ENCODE results near the gene HS6ST3.

DNA sequence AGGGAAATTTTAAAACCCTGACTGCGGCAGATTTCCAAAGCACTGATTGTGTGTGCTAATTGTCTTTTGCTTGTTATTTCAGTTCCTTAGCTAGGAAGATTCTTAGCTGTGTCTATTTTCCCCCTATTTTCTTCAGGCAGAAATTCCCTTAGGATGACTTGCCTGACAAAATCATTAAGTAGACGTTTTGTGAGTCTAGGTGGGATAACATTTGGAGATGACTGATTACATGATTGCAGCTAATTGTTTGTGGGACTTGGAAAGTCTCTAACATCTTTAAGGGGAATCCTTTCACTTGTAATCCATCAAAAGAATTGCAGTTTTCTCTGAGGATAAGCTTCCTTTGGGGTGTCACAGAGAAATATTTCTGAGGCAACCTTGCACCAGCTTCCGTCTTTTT lies 676.4 kb downstream of the HS6ST3 start:
- TF ChIP-seq POLR2A (IDR thresholded peaks at IDR 0.05; ENCODE audit: low read depth, low read length): no peak
- no peak for TF ChIP-seq EZH2 (IDR thresholded peaks at IDR 0.05; ENCODE audit: borderline replicate concordance, low read depth, low read length, severe bottlenecking)
- TF ChIP-seq, protein P1, sequence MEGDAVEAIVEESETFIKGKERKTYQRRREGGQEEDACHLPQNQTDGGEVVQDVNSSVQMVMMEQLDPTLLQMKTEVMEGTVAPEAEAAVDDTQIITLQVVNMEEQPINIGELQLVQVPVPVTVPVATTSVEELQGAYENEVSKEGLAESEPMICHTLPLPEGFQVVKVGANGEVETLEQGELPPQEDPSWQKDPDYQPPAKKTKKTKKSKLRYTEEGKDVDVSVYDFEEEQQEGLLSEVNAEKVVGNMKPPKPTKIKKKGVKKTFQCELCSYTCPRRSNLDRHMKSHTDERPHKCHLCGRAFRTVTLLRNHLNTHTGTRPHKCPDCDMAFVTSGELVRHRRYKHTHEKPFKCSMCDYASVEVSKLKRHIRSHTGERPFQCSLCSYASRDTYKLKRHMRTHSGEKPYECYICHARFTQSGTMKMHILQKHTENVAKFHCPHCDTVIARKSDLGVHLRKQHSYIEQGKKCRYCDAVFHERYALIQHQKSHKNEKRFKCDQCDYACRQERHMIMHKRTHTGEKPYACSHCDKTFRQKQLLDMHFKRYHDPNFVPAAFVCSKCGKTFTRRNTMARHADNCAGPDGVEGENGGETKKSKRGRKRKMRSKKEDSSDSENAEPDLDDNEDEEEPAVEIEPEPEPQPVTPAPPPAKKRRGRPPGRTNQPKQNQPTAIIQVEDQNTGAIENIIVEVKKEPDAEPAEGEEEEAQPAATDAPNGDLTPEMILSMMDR (IDR thresholded peaks at IDR 0.05; ENCODE audit: extremely low read depth in 1 of 2, insufficient read depth in 1 of 2, low read depth in 1 of 2, low read length in 2 of 2): no peak
- TF ChIP-seq POLR2AphosphoS5 (IDR thresholded peaks at IDR 0.05; ENCODE audit: insufficient read depth, low read depth, low read length): no peak
- TF ChIP-seq JUN (IDR thresholded peaks at IDR 0.05; ENCODE audit: borderline replicate concordance, insufficient read depth, insufficient read length, low read depth): no peak
- TF ChIP-seq, protein P2, sequence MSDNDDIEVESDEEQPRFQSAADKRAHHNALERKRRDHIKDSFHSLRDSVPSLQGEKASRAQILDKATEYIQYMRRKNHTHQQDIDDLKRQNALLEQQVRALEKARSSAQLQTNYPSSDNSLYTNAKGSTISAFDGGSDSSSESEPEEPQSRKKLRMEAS (IDR thresholded peaks at IDR 0.05; ENCODE audit: insufficient read depth, insufficient read length): no peak
- TF ChIP-seq GATA2 (IDR thresholded peaks at IDR 0.05; ENCODE audit: insufficient read depth, insufficient read length, low read depth, low read length): no peak
- TF ChIP-seq FOS (IDR thresholded peaks at IDR 0.05; ENCODE audit: borderline replicate concordance, insufficient read depth, low read length): no peak
- no peak for TF ChIP-seq MYC (IDR thresholded peaks at IDR 0.05; ENCODE audit: low read depth, low read length)

Data from endothelial cell of umbilical vein (primary cell).